ENCODE measurements around the gene RAPGEF4. TPM values are rescaled to one million over a fixed set of nuclear protein-coding genes. Genes with fewer than 3 reads are reported as not detected.

RAPGEF4 gene
- total and polyA plus RNA-seq, 9 of the 15 experiments (the other 6 are each of a cell fraction or from before 2014, with no cell fraction given), result 0.04 to 0.33 (median 0.13) TPM; not detected in 6

DNA sequence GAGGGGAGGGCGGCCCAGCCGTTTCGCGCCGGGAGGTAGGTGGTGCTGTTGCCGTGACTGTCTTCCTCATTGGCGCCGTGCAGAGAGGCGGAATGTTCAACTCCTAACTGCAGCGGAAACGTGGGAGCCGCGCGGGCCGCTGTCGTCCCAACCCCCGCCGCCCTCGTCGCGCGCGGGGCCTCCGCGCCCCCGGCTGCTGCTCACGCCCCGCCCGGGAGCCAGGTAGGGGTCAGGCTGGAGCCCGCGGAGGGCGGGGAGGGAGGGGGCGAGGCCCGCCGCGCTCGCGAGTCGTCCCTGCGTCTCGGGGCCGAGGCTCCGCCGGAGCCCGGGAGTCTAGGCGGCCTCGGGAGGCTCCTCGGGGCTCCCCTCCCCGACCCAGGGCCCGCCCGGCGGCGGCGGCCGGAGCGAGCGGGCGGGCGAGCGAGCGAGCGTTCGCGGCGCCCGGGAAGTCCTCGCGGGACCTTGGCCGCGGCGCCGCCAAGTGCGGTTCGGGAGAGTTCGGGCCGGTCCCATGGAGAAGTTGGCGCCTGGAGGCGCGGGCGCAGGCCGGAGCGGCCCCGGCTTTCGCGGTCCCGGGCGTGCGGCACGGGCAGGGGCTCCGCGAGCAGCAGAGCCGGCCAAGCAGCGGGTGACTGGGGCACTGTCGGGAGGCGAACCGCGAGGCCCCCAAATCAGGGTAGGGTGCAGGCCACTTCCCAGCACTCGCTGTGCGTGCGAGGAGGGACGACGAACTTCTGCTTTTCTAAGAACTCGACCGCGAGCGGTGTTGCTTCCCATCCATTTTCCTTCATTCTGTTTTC lies 340.3 kb downstream of the RAPGEF4 start, which contains the start of gene MAP3K20:
Gene MAP3K20 (plus strand): TSS at position 66 of the 800 bp plus-strand sequence. CDS start 15,186 bp downstream, outside the sequence.
- 0 out of 3 replicates have a peak, but pooled peaks cover 2% of the 10 kb centered on the region for H3K36me3 ChIP-seq (ENCODE audit: control insufficient read depth, insufficient read depth, low read length)
- H2AFZ ChIP-seq (ENCODE audit: low read depth, low read length), result peak within 1 kb of the TSS; percentile 85
- peaks cover 50% of the 10 kb centered on the region for H3K79me2 ChIP-seq (ENCODE audit: control insufficient read depth, insufficient read depth, low read length)
- peak; percentile 72 to 87 (median 86) for DNase-seq (ENCODE audit: extremely low read depth in 1 of 4, low spot score in 3 of 4)
- WGBS (ENCODE audit: insufficient coverage, low coverage, missing lambda C conversion rate), result under 1% methylated on average over 38 of the region's 106 CpGs
- H3K4me3 ChIP-seq, result peak within 1 kb of the TSS; percentile 66
- in situ Hi-C loops (cut with MboI) (no loop called here), intact Hi-C loops (cut with micrococcal nuclease) (loop anchor here (2.0 kb wide), 2 partner anchors 49 to 135 kb away; no protein-coding TSS in a partner anchor)
- H3K27me3 ChIP-seq (ENCODE audit: control insufficient read depth in 2 of 2, insufficient read depth in 2 of 2, low read length in 2 of 2), result peaks cover 0 to 1% of the 10 kb centered on the region in 2 experiments; a peak in 1 of 5 replicates
- H3K27ac ChIP-seq (ENCODE audit: extremely low read depth, low read depth, low read length), result peak within 1 kb of the TSS; percentile 78
- CTCF ChIA-PET (ENCODE audit: low intra/inter-chr PET ratio), result interaction anchor here (1.2 kb wide), 1 partner anchor 49 kb away, joined by 10 read pairs; no protein-coding TSS in a partner anchor
- no peaks in the 10 kb centered on the region for H3K9me3 ChIP-seq (replicated peaks; ENCODE audit: control insufficient read depth, insufficient read depth, low read depth, low read length)
- no peaks in the 10 kb centered on the region for H4K20me1 ChIP-seq (replicated peaks; ENCODE audit: control insufficient read depth, insufficient read depth, low read length)
- POLR2A ChIA-PET, result interaction anchor here (2.2 kb wide), 1 partner anchor 11 kb away, joined by 7 read pairs; no protein-coding TSS in a partner anchor
- peak; percentile 80 for ATAC-seq
- no peaks in the 10 kb centered on the region for H3K9me1 ChIP-seq (ENCODE audit: control insufficient read depth, insufficient read depth, low read length)
- peaks cover 17% of the 10 kb centered on the region in 2 experiments; a peak in 4 of 5 replicates for H3K4me1 ChIP-seq (replicated peaks in 1 of 2; ENCODE audit: control insufficient read depth in 2 of 2, insufficient read depth in 2 of 2, low read length in 2 of 2)
- no peak for FAIRE-seq
- H3K4me2 ChIP-seq (ENCODE audit: insufficient read depth, low read length), result peak within 1 kb of the TSS; percentile 86
- no TSS peak for BruUV-seq (replicated peaks)
- H3K9ac ChIP-seq (ENCODE audit: insufficient read depth in 1 of 2, low read depth in 2 of 2, low read length in 2 of 2), result peak within 1 kb of the TSS; percentile 85 to 99
- TF ChIP-seq, protein P1, sequence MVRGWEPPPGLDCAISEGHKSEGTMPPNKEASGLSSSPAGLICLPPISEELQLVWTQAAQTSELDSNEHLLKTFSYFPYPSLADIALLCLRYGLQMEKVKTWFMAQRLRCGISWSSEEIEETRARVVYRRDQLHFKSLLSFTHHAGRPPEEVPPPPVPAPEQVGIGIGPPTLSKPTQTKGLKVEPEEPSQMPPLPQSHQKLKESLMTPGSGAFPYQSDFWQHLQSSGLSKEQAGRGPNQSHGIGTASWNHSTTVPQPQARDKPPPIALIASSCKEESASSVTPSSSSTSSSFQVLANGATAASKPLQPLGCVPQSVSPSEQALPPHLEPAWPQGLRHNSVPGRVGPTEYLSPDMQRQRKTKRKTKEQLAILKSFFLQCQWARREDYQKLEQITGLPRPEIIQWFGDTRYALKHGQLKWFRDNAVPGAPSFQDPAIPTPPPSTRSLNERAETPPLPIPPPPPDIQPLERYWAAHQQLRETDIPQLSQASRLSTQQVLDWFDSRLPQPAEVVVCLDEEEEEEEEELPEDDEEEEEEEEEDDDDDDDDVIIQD (CRISPR knock-in tag; IDR thresholded peaks at IDR 0.05), result no peak
- TF ChIP-seq ZNF444 (CRISPR knock-in tag; IDR thresholded peaks at IDR 0.05) (no peak), MCM7 (IDR thresholded peaks at IDR 0.05) (no peak)
- TF ChIP-seq, protein P2, sequence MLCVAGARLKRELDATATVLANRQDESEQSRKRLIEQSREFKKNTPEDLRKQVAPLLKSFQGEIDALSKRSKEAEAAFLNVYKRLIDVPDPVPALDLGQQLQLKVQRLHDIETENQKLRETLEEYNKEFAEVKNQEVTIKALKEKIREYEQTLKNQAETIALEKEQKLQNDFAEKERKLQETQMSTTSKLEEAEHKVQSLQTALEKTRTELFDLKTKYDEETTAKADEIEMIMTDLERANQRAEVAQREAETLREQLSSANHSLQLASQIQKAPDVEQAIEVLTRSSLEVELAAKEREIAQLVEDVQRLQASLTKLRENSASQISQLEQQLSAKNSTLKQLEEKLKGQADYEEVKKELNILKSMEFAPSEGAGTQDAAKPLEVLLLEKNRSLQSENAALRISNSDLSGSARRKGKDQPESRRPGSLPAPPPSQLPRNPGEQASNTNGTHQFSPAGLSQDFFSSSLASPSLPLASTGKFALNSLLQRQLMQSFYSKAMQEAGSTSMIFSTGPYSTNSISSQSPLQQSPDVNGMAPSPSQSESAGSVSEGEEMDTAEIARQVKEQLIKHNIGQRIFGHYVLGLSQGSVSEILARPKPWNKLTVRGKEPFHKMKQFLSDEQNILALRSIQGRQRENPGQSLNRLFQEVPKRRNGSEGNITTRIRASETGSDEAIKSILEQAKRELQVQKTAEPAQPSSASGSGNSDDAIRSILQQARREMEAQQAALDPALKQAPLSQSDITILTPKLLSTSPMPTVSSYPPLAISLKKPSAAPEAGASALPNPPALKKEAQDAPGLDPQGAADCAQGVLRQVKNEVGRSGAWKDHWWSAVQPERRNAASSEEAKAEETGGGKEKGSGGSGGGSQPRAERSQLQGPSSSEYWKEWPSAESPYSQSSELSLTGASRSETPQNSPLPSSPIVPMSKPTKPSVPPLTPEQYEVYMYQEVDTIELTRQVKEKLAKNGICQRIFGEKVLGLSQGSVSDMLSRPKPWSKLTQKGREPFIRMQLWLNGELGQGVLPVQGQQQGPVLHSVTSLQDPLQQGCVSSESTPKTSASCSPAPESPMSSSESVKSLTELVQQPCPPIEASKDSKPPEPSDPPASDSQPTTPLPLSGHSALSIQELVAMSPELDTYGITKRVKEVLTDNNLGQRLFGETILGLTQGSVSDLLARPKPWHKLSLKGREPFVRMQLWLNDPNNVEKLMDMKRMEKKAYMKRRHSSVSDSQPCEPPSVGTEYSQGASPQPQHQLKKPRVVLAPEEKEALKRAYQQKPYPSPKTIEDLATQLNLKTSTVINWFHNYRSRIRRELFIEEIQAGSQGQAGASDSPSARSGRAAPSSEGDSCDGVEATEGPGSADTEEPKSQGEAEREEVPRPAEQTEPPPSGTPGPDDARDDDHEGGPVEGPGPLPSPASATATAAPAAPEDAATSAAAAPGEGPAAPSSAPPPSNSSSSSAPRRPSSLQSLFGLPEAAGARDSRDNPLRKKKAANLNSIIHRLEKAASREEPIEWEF (CRISPR knock-in tag; IDR thresholded peaks at IDR 0.05), result no peak

Measured in K562 (cell line).